Keratinocyte (primary cell): ENCODE measurements around the gene PRKN. TPM values are rescaled to one million over a fixed set of nuclear protein-coding genes. Genes with fewer than 3 reads are reported as not detected.

Source experiments
- DNase-seq: peaks from one replicate; pipeline ENCODE4 v3.0.0-alpha.2; 2011; ENCODE audit warnings: low read depth, missing footprints, low spot score
- FAIRE-seq: peaks from 2 replicates; lab custom pipeline; 2011; peaks lifted over from hg19 to GRCh38; lab: Jason Lieb, UNC
- H2AFZ ChIP-seq: 2 replicates; pipeline ENCODE4 v1.6.0; 2012; ENCODE audit warnings: low read length, control low read depth, inconsistent platforms; ENCODE audit not compliant: control insufficient read depth
- H3K27ac ChIP-seq: 2 replicates; pipeline ENCODE4 v1.5.1; 2011; ENCODE audit warnings: low read length; ENCODE audit not compliant: control insufficient read depth, insufficient read depth
- H3K27me3 ChIP-seq: 3 replicates; pipeline ENCODE4 v1.6.0; 2011; ENCODE audit warnings: low read length; ENCODE audit not compliant: control insufficient read depth, insufficient read depth; ENCODE audit errors: extremely low read depth
- H3K36me3 ChIP-seq, 2 experiments: 2 replicates in 1 of 2; 3 replicates in 1 of 2; pipeline ENCODE4 v1.5.1; 2011; ENCODE audit warnings: low read length in 2 of 2, mild to moderate bottlenecking in 1 of 2; ENCODE audit not compliant: control insufficient read depth in 2 of 2, insufficient read depth in 2 of 2; ENCODE audit errors: extremely low read depth in 1 of 2
- H3K4me1 ChIP-seq: 3 replicates; pipeline ENCODE4 v1.5.1; 2011; ENCODE audit warnings: low read length; ENCODE audit not compliant: control insufficient read depth, insufficient read depth; ENCODE audit errors: extremely low read depth
- H3K4me2 ChIP-seq: 3 replicates; pipeline ENCODE4 v1.6.0; 2011; ENCODE audit warnings: low read depth, low read length; ENCODE audit not compliant: control insufficient read depth, insufficient read depth; ENCODE audit errors: extremely low read depth
- H3K4me3 ChIP-seq, 3 experiments: fragments of 200-600 bp in 1 of 3; sonication (generic) in 1 of 3; 2 replicates in 2 of 3; 3 replicates in 1 of 3; pipeline ENCODE4 v1.5.1; 2011 to 2016; ENCODE audit warnings: low read length in 3 of 3, mild to moderate bottlenecking in 3 of 3, control low read depth in 2 of 3, inconsistent platforms in 1 of 3, low read depth in 1 of 3, mixed read lengths in 1 of 3, mixed run types in 1 of 3, moderate library complexity in 1 of 3; ENCODE audit not compliant: control insufficient read depth in 2 of 3, insufficient read depth in 2 of 3; ENCODE audit errors: extremely low read depth in 1 of 3
- H3K79me2 ChIP-seq: 2 replicates; pipeline ENCODE4 v1.6.0; 2012; ENCODE audit warnings: low read length; ENCODE audit not compliant: control insufficient read depth, insufficient read depth
- H3K9ac ChIP-seq: 3 replicates; pipeline ENCODE4 v1.6.0; 2011; ENCODE audit warnings: low read length; ENCODE audit not compliant: control insufficient read depth, insufficient read depth; ENCODE audit errors: extremely low read depth
- H3K9me1 ChIP-seq: 3 replicates; pipeline ENCODE4 v1.6.0; 2011; ENCODE audit warnings: low read length; ENCODE audit not compliant: control insufficient read depth, insufficient read depth; ENCODE audit errors: extremely low read depth
- H3K9me3 ChIP-seq: 2 replicates; pipeline ENCODE4 v1.5.1; 2012; ENCODE audit warnings: low read depth, low read length; ENCODE audit not compliant: control insufficient read depth
- H4K20me1 ChIP-seq: 3 replicates; pipeline ENCODE4 v1.6.0; 2011; ENCODE audit warnings: low read length; ENCODE audit not compliant: control insufficient read depth, insufficient read depth; ENCODE audit errors: extremely low read depth
- CTCF ChIP-seq, 3 experiments: IDR thresholded peaks in 1 of 3; conservative IDR thresholded peaks in 1 of 3; optimal IDR thresholded peaks in 1 of 3; 2 replicates in 2 of 3; 3 replicates in 1 of 3; pipeline versions ENCODE3 to v1.5.1; 2011; ENCODE audit warnings: low read length in 3 of 3, mild to moderate bottlenecking in 3 of 3, moderate library complexity in 2 of 3, control low read depth in 1 of 3, inconsistent platforms in 1 of 3; ENCODE audit not compliant: insufficient read depth in 2 of 3; ENCODE audit errors: extremely low read depth in 1 of 3
- EZH2 ChIP-seq: IDR thresholded peaks from one replicate; pipeline ENCODE4 v1.6.1; 2012; ENCODE audit warnings: inconsistent platforms, mild to moderate bottlenecking, low read length, moderate library complexity
- dilution Hi-C: fragments of 300-500 bp; cut with MboI; formaldehyde crosslinking; loops from one replicate; pipeline ENCODE4 v1.7.0; 2020; ENCODE audit warnings: low sequenced_read_pairs; ENCODE audit not compliant: extremely low pct_ligation_motif_present
- polyA plus RNA-seq, 5 experiments: library from polyadenylated mRNA; depleted of rRNA in 3 of 5; stranded (reverse) in 3 of 5; stranded (forward) in 1 of 5; unstranded in 1 of 5; fragments of >200 nt; gene quantifications; 1 replicate in 1 of 5; 2 replicates in 3 of 5; 3 replicates in 1 of 5; pipeline versions ENCODE4 v1.2.1 to v1.2.3, GENCODE V29; 2011 to 2012; ENCODE audit warnings: missing spikeins in 2 of 5, low read depth in 1 of 5, low replicate concordance in 1 of 5

Gene PRKN
- polyA plus RNA-seq, 1 donor (not counting 4 experiments of a cell fraction or from before 2014, with no cell fraction given): 0.67 TPM

GRCh38 chr6:162450358-162450757 lies 277.2 kb downstream of the PRKN start:
- no peak overlapping the region for H3K27ac ChIP-seq
- no peak for FAIRE-seq
- H2AFZ ChIP-seq: no peak overlapping the region
- no peak for TF ChIP-seq EZH2
- no peak for TF ChIP-seq CTCF (optimal IDR thresholded peaks at IDR 0.05 in 1 of 3, IDR thresholded peaks at IDR 0.05 in 1 of 3, conservative IDR thresholded peaks at IDR 0.05 in 1 of 3; ENCODE audit: extremely low read depth in 1 of 3, insufficient read depth in 2 of 3, low read length in 3 of 3)
- no peak for DNase-seq
- H3K4me3 ChIP-seq: no peak overlapping the region
- H3K9me1 ChIP-seq: no peaks in the 10 kb centered on the region
- no peaks in the 10 kb centered on the region for H3K27me3 ChIP-seq
- no peak overlapping the region for H3K9ac ChIP-seq
- H3K4me1 ChIP-seq: no peaks in the 10 kb centered on the region
- dilution Hi-C loops: no loop called here
- no peaks in the 10 kb centered on the region for H3K9me3 ChIP-seq
- H3K4me2 ChIP-seq: no peak overlapping the region
- no peaks in the 10 kb centered on the region for H3K79me2 ChIP-seq
- no peaks in the 10 kb centered on the region for H3K36me3 ChIP-seq
- H4K20me1 ChIP-seq: no peaks in the 10 kb centered on the region

GRCh38 chr6:162448294-162448693 lies 279.3 kb downstream of the PRKN start:
- no peak overlapping the region for H3K9ac ChIP-seq
- H4K20me1 ChIP-seq: no peaks in the 10 kb centered on the region
- no peaks in the 10 kb centered on the region for H3K36me3 ChIP-seq
- H3K9me3 ChIP-seq: no peaks in the 10 kb centered on the region
- H3K27ac ChIP-seq: no peak overlapping the region
- no peaks in the 10 kb centered on the region for H3K79me2 ChIP-seq
- FAIRE-seq (no peak), DNase-seq (no peak)
- no peak overlapping the region for H2AFZ ChIP-seq
- dilution Hi-C loops: no loop called here
- H3K4me1 ChIP-seq: no peaks in the 10 kb centered on the region
- no peak overlapping the region for H3K4me2 ChIP-seq
- H3K27me3 ChIP-seq: no peaks in the 10 kb centered on the region
- TF ChIP-seq CTCF (optimal IDR thresholded peaks at IDR 0.05 in 1 of 3, IDR thresholded peaks at IDR 0.05 in 1 of 3, conservative IDR thresholded peaks at IDR 0.05 in 1 of 3; ENCODE audit: extremely low read depth in 1 of 3, insufficient read depth in 2 of 3, low read length in 3 of 3) (no peak), EZH2 (no peak)
- H3K9me1 ChIP-seq: no peaks in the 10 kb centered on the region
- no peak overlapping the region for H3K4me3 ChIP-seq
